ENCODE data around the gene FBXO33. TPM values are rescaled to one million over a fixed set of nuclear protein-coding genes. Genes with fewer than 3 reads are reported as not detected.

FBXO33 gene
- total RNA-seq, 2 donors from 2014 or later: 11.9 to 13.2 TPM

- Histone ChIP-seq H3K27me3 (no peaks in the 10 kb centered on the region), H3K36me3 (replicated peaks in 1 of 2; ENCODE audit: insufficient read depth in 1 of 2, low read depth in 2 of 2) (no peaks in the 10 kb centered on the region), H3K27ac (no peak overlapping the region), H3K4me1 (peaks cover 34% of the 10 kb centered on the region), H3K4me3 (no peak overlapping the region), H3K9me3 (no peaks in the 10 kb centered on the region)
- no peak for ATAC-seq
- intact Hi-C loops (cut with DNase I): no loop called here
- TF ChIP-seq, protein P1, sequence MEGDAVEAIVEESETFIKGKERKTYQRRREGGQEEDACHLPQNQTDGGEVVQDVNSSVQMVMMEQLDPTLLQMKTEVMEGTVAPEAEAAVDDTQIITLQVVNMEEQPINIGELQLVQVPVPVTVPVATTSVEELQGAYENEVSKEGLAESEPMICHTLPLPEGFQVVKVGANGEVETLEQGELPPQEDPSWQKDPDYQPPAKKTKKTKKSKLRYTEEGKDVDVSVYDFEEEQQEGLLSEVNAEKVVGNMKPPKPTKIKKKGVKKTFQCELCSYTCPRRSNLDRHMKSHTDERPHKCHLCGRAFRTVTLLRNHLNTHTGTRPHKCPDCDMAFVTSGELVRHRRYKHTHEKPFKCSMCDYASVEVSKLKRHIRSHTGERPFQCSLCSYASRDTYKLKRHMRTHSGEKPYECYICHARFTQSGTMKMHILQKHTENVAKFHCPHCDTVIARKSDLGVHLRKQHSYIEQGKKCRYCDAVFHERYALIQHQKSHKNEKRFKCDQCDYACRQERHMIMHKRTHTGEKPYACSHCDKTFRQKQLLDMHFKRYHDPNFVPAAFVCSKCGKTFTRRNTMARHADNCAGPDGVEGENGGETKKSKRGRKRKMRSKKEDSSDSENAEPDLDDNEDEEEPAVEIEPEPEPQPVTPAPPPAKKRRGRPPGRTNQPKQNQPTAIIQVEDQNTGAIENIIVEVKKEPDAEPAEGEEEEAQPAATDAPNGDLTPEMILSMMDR (IDR thresholded peaks at IDR 0.05): no peak
- no peak for TF ChIP-seq POLR2A (IDR thresholded peaks at IDR 0.05)
- 60 to 78% methylated on average over 3 of the region's 3 CpGs for WGBS, 2 donors
- no peak for DNase-seq
Observed at GRCh38 chr14:39425947-39426346, 6.3 kb downstream of the FBXO33 start.

- H3K9me3 ChIP-seq: no peaks in the 10 kb centered on the region
- TF ChIP-seq, protein P1 (IDR thresholded peaks at IDR 0.05): no peak
- TF ChIP-seq POLR2A (IDR thresholded peaks at IDR 0.05): no peak
- H3K27me3 ChIP-seq: no peaks in the 10 kb centered on the region
- no peak overlapping the region for H3K4me3 ChIP-seq
- no peak overlapping the region for H3K27ac ChIP-seq
- ATAC-seq (no peak), DNase-seq (no peak)
- intact Hi-C loops (cut with DNase I): no loop called here
- no peaks in the 10 kb centered on the region for H3K36me3 ChIP-seq (replicated peaks in 1 of 2; ENCODE audit: insufficient read depth in 1 of 2, low read depth in 2 of 2)
- H3K4me1 ChIP-seq: peaks cover 19% of the 10 kb centered on the region
- 43 to 56% methylated on average over 3 of the region's 3 CpGs for WGBS, 2 donors
Observed at GRCh38 chr14:39423793-39424192, 8.4 kb downstream of the FBXO33 start.

- Histone ChIP-seq H3K4me3 (no peak overlapping the region), H3K9me3 (no peaks in the 10 kb centered on the region), H3K4me1 (peaks cover 19% of the 10 kb centered on the region), H3K36me3 (replicated peaks in 1 of 2; ENCODE audit: insufficient read depth in 1 of 2, low read depth in 2 of 2) (no peaks in the 10 kb centered on the region), H3K27ac (no peak overlapping the region), H3K27me3 (no peaks in the 10 kb centered on the region)
- no peak for TF ChIP-seq POLR2A (IDR thresholded peaks at IDR 0.05)
- TF ChIP-seq, protein P1 (IDR thresholded peaks at IDR 0.05): no peak
- no peak for DNase-seq
- intact Hi-C loops (cut with DNase I): no loop called here
- no peak for ATAC-seq
Observed at GRCh38 chr14:39422243-39422642, 10.0 kb downstream of the FBXO33 start.

GRCh38 chr14:39419272-39419671 is 13.0 kb downstream of the FBXO33 start:
- intact Hi-C loops (cut with DNase I): no loop called here
- whole genome bisulfite sequencing, 2 donors: 89 to 93% methylated on average over 1 of the region's 1 CpG
- no peak for ATAC-seq

DNA sequence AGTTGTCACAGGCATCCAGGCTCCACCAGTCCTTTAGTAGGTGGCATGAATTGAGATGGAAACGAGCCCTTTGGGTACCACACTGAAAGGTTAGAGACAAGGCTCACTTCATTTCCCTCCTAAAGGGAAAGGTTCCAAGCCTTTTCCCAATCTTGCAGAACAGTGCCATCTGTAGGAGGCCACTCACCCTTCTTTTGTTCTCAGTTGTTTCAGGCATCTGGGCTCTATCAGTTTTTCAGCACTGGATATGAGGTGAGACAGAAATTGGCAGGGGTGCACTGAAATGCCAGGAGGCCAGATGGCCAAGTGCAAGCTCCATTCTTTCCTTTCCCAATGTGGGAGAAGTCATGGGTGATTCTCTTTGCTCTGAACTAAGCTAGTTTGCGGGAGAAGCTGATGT is 15.2 kb downstream of the FBXO33 start:
- H3K4me1 ChIP-seq: peaks cover 4% of the 10 kb centered on the region
- TF ChIP-seq, protein P1 (IDR thresholded peaks at IDR 0.05): no peak
- no peak for TF ChIP-seq POLR2A (IDR thresholded peaks at IDR 0.05)
- no peaks in the 10 kb centered on the region for H3K36me3 ChIP-seq (replicated peaks in 1 of 2; ENCODE audit: insufficient read depth in 1 of 2, low read depth in 2 of 2)
- H3K27me3 ChIP-seq: no peaks in the 10 kb centered on the region
- DNase-seq (no peak), ATAC-seq (no peak)
- 95 to 96% methylated on average over 2 of the region's 2 CpGs for WGBS, 2 donors
- no peak overlapping the region for H3K27ac ChIP-seq
- intact Hi-C loops (cut with DNase I): no loop called here
- peaks cover 0 to 11% (median 0%) of the 10 kb centered on the region in 3 donors for H3K9me3 ChIP-seq
- no peak overlapping the region for H3K4me3 ChIP-seq

More at GRCh38 chr14:39419272-39419671, 13.0 kb downstream of the FBXO33 start:
- TF ChIP-seq, protein P1 (IDR thresholded peaks at IDR 0.05): no peak
- no peak for TF ChIP-seq POLR2A (IDR thresholded peaks at IDR 0.05)
- peaks cover 0 to 8% (median 0%) of the 10 kb centered on the region in 3 donors for H3K9me3 ChIP-seq
- DNase-seq: no peak
- H3K4me1 ChIP-seq: peaks cover 15% of the 10 kb centered on the region
- no peaks in the 10 kb centered on the region for H3K27me3 ChIP-seq
- no peak overlapping the region for H3K27ac ChIP-seq
- no peaks in the 10 kb centered on the region for H3K36me3 ChIP-seq (replicated peaks in 1 of 2; ENCODE audit: insufficient read depth in 1 of 2, low read depth in 2 of 2)
- no peak overlapping the region for H3K4me3 ChIP-seq
